ENCODE measurements around the gene TTC28. TPM values are rescaled to one million over a fixed set of nuclear protein-coding genes. Genes with fewer than 3 reads are reported as not detected.

The TTC28 gene
- total RNA-seq, 1 experiment from 2014 or later: 11.2 TPM

- Histone ChIP-seq H3K9ac (ENCODE audit: low read length) (no peak overlapping the region), H3K4me1 (ENCODE audit: low read length) (no peaks in the 10 kb centered on the region), H4K20me1 (ENCODE audit: insufficient read depth, low read depth, low read length) (peaks cover 13% of the 10 kb centered on the region; the same call in 1 of the 2 replicates), H3K9me3 (ENCODE audit: low read length) (no peaks in the 10 kb centered on the region), H2AFZ (ENCODE audit: low read length) (no peak overlapping the region), H3K79me2 (ENCODE audit: low read length) (no peaks in the 10 kb centered on the region), H3K4me3 (ENCODE audit: low read length) (no peak overlapping the region), H3K9me2 (replicated peaks; ENCODE audit: insufficient read depth, low read length) (no peaks in the 10 kb centered on the region), H3K27ac (ENCODE audit: low read length) (no peak overlapping the region), H3K27me3 (ENCODE audit: low read length) (no peaks in the 10 kb centered on the region), H3K36me3 (ENCODE audit: insufficient read depth, low read length) (no peaks in the 10 kb centered on the region), H3K4me2 (ENCODE audit: low read depth, low read length, poor library complexity, severe bottlenecking) (no peak overlapping the region)
- no peak for DNase-seq
These were observed 249.1 kb downstream of the TTC28 start for GRCh38 chr22:28430466-28431025.

DNA sequence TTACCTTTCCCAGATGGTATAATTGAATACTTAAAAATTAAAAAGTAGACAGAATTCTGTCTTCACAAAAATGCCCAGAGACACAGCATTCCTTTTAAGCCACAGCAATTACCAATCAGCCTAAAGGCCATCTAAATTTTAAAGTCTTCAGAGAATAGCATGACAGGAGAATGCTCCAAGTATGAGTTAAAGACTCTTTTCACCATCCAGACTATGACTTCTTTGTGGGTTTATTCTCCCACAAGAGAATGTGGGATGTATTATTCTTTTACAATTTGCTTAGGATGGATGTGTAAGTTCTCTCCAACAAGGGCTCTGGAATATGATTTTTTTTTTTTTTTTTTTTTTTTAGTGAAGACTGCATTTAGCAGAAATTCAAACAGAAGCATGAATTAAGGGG lies 249.9 kb downstream of the TTC28 start:
- Histone ChIP-seq H2AFZ (ENCODE audit: low read length) (no peak overlapping the region), H3K4me1 (ENCODE audit: low read length) (no peaks in the 10 kb centered on the region), H3K9me3 (ENCODE audit: low read length) (no peaks in the 10 kb centered on the region), H3K4me2 (ENCODE audit: low read depth, low read length, poor library complexity, severe bottlenecking) (no peak overlapping the region), H3K27ac (ENCODE audit: low read length) (no peak overlapping the region), H3K9ac (ENCODE audit: low read length) (no peak overlapping the region), H4K20me1 (ENCODE audit: insufficient read depth, low read depth, low read length) (peaks cover 7% of the 10 kb centered on the region; the same call in 1 of the 2 replicates), H3K9me2 (replicated peaks; ENCODE audit: insufficient read depth, low read length) (no peaks in the 10 kb centered on the region), H3K79me2 (ENCODE audit: low read length) (no peaks in the 10 kb centered on the region), H3K4me3 (ENCODE audit: low read length) (no peak overlapping the region), H3K27me3 (ENCODE audit: low read length) (no peaks in the 10 kb centered on the region), H3K36me3 (ENCODE audit: insufficient read depth, low read length) (no peaks in the 10 kb centered on the region)
- no peak for DNase-seq

DNA sequence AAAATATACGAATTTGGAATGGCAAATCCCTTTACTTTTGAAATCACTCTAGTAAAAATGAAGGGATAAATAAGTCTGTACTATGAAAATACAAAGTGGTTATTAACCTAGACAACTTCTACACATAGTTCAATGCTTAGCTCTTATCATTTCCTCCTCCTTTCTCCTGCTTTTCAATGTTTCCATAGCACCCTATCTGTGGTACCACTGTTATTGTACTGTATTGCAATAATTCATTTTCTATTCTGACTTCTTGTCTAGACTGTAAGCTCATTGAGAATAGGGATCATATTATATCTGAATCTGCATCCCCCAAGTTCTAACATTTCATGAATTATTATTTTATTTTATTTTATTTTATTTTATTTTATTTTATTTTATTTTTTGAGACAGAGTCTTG lies 251.4 kb downstream of the TTC28 start:
- H3K4me1 ChIP-seq (ENCODE audit: low read length): no peaks in the 10 kb centered on the region
- H3K4me2 ChIP-seq (ENCODE audit: low read depth, low read length, poor library complexity, severe bottlenecking): no peak overlapping the region
- H3K27me3 ChIP-seq (ENCODE audit: low read length): no peaks in the 10 kb centered on the region
- H3K36me3 ChIP-seq (ENCODE audit: insufficient read depth, low read length): no peaks in the 10 kb centered on the region
- no peaks in the 10 kb centered on the region for H3K79me2 ChIP-seq (ENCODE audit: low read length)
- no peak overlapping the region for H2AFZ ChIP-seq (ENCODE audit: low read length)
- H4K20me1 ChIP-seq (ENCODE audit: insufficient read depth, low read depth, low read length): peaks cover 11% of the 10 kb centered on the region; the same call in 1 of the 2 replicates
- no peak overlapping the region for H3K9ac ChIP-seq (ENCODE audit: low read length)
- DNase-seq: no peak
- no peaks in the 10 kb centered on the region for H3K9me2 ChIP-seq (replicated peaks; ENCODE audit: insufficient read depth, low read length)
- H3K9me3 ChIP-seq (ENCODE audit: low read length): no peaks in the 10 kb centered on the region
- no peak overlapping the region for H3K27ac ChIP-seq (ENCODE audit: low read length)
- no peak overlapping the region for H3K4me3 ChIP-seq (ENCODE audit: low read length)

DNA sequence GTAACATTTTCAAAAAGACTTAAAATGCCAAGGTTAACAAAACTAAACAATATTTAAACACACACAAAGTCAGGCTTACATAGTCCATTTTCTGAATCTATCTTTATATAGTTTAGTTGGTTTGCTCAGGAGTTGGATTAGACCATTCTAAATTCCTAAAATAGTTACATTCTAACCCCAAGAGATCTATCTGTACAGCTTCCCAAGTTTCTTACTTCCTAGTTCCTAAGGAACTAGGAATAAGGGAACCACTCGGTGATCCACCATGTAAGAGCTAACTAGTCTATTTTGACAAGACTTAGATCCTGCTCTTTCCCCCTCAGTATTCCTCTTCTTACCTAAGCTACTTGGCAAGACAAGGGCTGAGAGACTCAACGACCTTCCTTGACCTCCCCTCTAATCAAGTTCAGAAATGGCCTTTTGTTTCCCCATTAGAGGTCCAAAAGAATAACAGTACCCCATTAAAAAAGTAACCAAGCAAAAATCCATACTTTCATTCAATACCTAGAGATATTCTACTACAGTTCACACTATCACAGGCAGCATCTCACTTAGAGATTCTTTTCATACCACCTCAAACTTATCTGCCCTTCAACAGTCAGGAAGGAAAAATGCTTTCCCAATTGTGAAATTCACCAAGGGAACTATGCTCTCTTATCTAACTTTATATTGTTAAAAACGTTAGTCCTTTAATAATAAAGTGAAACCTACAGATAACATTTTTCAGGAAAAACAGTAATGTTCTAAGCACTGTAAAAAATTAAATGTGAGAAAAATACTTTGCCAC lies 253.1 kb downstream of the TTC28 start:
- H3K9ac ChIP-seq (ENCODE audit: low read length): no peak overlapping the region
- H3K9me2 ChIP-seq (replicated peaks; ENCODE audit: insufficient read depth, low read length): no peaks in the 10 kb centered on the region
- no peaks in the 10 kb centered on the region for H3K79me2 ChIP-seq (ENCODE audit: low read length)
- H3K4me2 ChIP-seq (ENCODE audit: low read depth, low read length, poor library complexity, severe bottlenecking): no peak overlapping the region
- DNase-seq: no peak
- no peak overlapping the region for H3K27ac ChIP-seq (ENCODE audit: low read length)
- H3K4me3 ChIP-seq (ENCODE audit: low read length): no peak overlapping the region
- no peaks in the 10 kb centered on the region for H3K27me3 ChIP-seq (ENCODE audit: low read length)
- no peaks in the 10 kb centered on the region for H3K9me3 ChIP-seq (ENCODE audit: low read length)
- no peaks in the 10 kb centered on the region for H3K36me3 ChIP-seq (ENCODE audit: insufficient read depth, low read length)
- H3K4me1 ChIP-seq (ENCODE audit: low read length): no peaks in the 10 kb centered on the region
- no peak overlapping the region for H2AFZ ChIP-seq (ENCODE audit: low read length)
- H4K20me1 ChIP-seq (ENCODE audit: insufficient read depth, low read depth, low read length): 0 out of 2 replicates have a peak, but pooled peaks cover 7% of the 10 kb centered on the region

- H3K9me2 ChIP-seq (replicated peaks; ENCODE audit: insufficient read depth, low read length): no peaks in the 10 kb centered on the region
- no peaks in the 10 kb centered on the region for H3K9me3 ChIP-seq (ENCODE audit: low read length)
- H3K4me3 ChIP-seq (ENCODE audit: low read length): no peak overlapping the region
- no peaks in the 10 kb centered on the region for H3K4me1 ChIP-seq (ENCODE audit: low read length)
- no peak overlapping the region for H3K27ac ChIP-seq (ENCODE audit: low read length)
- no peaks in the 10 kb centered on the region for H3K27me3 ChIP-seq (ENCODE audit: low read length)
- no peak overlapping the region for H2AFZ ChIP-seq (ENCODE audit: low read length)
- H3K4me2 ChIP-seq (ENCODE audit: low read depth, low read length, poor library complexity, severe bottlenecking): no peak overlapping the region
- H3K36me3 ChIP-seq (ENCODE audit: insufficient read depth, low read length): no peaks in the 10 kb centered on the region
- H4K20me1 ChIP-seq (ENCODE audit: insufficient read depth, low read depth, low read length): 0 out of 2 replicates have a peak, but pooled peaks cover 7% of the 10 kb centered on the region
- H3K79me2 ChIP-seq (ENCODE audit: low read length): no peaks in the 10 kb centered on the region
- no peak for DNase-seq
- H3K9ac ChIP-seq (ENCODE audit: low read length): no peak overlapping the region
These were observed 254.4 kb downstream of the TTC28 start for GRCh38 chr22:28425211-28425610.

GRCh38 chr22:28424427-28425080 lies 255.1 kb downstream of the TTC28 start:
- Histone ChIP-seq H3K4me1 (ENCODE audit: low read length) (no peaks in the 10 kb centered on the region), H4K20me1 (ENCODE audit: insufficient read depth, low read depth, low read length) (0 out of 2 replicates have a peak, but pooled peaks cover 7% of the 10 kb centered on the region), H2AFZ (ENCODE audit: low read length) (no peak overlapping the region), H3K4me3 (ENCODE audit: low read length) (no peak overlapping the region), H3K9me2 (replicated peaks; ENCODE audit: insufficient read depth, low read length) (no peaks in the 10 kb centered on the region), H3K4me2 (ENCODE audit: low read depth, low read length, poor library complexity, severe bottlenecking) (no peak overlapping the region), H3K36me3 (ENCODE audit: insufficient read depth, low read length) (no peaks in the 10 kb centered on the region), H3K27me3 (ENCODE audit: low read length) (no peaks in the 10 kb centered on the region), H3K9ac (ENCODE audit: low read length) (no peak overlapping the region), H3K27ac (ENCODE audit: low read length) (no peak overlapping the region), H3K9me3 (ENCODE audit: low read length) (no peaks in the 10 kb centered on the region), H3K79me2 (ENCODE audit: low read length) (no peaks in the 10 kb centered on the region)
- DNase-seq: no peak

- Histone ChIP-seq H3K4me2 (ENCODE audit: low read depth, low read length, poor library complexity, severe bottlenecking) (no peak overlapping the region), H3K9me2 (replicated peaks; ENCODE audit: insufficient read depth, low read length) (no peaks in the 10 kb centered on the region), H3K36me3 (ENCODE audit: insufficient read depth, low read length) (no peaks in the 10 kb centered on the region), H3K9ac (ENCODE audit: low read length) (no peak overlapping the region), H4K20me1 (ENCODE audit: insufficient read depth, low read depth, low read length) (peaks cover 16% of the 10 kb centered on the region), H3K4me1 (ENCODE audit: low read length) (no peaks in the 10 kb centered on the region), H3K27ac (ENCODE audit: low read length) (no peak overlapping the region), H3K27me3 (ENCODE audit: low read length) (no peaks in the 10 kb centered on the region), H3K4me3 (ENCODE audit: low read length) (no peak overlapping the region), H3K9me3 (ENCODE audit: low read length) (no peaks in the 10 kb centered on the region), H3K79me2 (ENCODE audit: low read length) (no peaks in the 10 kb centered on the region), H2AFZ (ENCODE audit: low read length) (no peak overlapping the region)
- DNase-seq: no peak
These were observed 259.7 kb downstream of the TTC28 start for GRCh38 chr22:28419919-28420318.

DNA sequence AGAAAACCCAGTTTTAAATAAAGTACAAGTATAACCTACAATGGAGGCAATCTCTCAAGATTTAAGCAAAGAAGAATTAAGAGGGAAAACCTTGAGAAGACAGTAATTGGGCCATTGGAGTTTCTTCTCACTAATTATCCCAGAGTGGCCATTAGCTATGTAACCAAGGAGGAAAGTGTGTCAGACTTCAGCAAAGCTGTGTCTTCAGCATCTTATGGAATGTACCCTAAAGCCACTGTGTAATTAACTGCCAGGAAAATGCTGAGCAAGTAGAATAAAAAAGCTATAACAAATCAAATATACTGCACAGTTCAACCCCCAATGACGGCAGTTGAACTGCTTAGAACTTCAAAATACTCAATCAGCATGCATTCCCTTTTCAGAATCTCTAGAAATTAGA lies 261.6 kb downstream of the TTC28 start:
- H3K4me1 ChIP-seq (ENCODE audit: low read length): no peaks in the 10 kb centered on the region
- H3K9ac ChIP-seq (ENCODE audit: low read length): no peak overlapping the region
- H3K9me3 ChIP-seq (ENCODE audit: low read length): no peaks in the 10 kb centered on the region
- no peak overlapping the region for H2AFZ ChIP-seq (ENCODE audit: low read length)
- no peaks in the 10 kb centered on the region for H3K36me3 ChIP-seq (ENCODE audit: insufficient read depth, low read length)
- no peaks in the 10 kb centered on the region for H3K27me3 ChIP-seq (ENCODE audit: low read length)
- no peak overlapping the region for H3K4me3 ChIP-seq (ENCODE audit: low read length)
- no peak overlapping the region for H3K27ac ChIP-seq (ENCODE audit: low read length)
- H3K9me2 ChIP-seq (replicated peaks; ENCODE audit: insufficient read depth, low read length): no peaks in the 10 kb centered on the region
- H4K20me1 ChIP-seq (ENCODE audit: insufficient read depth, low read depth, low read length): peaks cover 10% of the 10 kb centered on the region
- H3K4me2 ChIP-seq (ENCODE audit: low read depth, low read length, poor library complexity, severe bottlenecking): no peak overlapping the region
- DNase-seq: no peak
- H3K79me2 ChIP-seq (ENCODE audit: low read length): no peaks in the 10 kb centered on the region
